DMS153 treated with DMSO at 0.1 percent for 48 hours (cell line): ENCODE data around the gene EDA2R.

Experiments used
- DNase-seq: peaks from one replicate; lab custom pipeline; 2025; ENCODE audit not compliant: unreplicated experiment; lab: John Stamatoyannopoulos, UW

The EDA2R gene

GRCh38 chrX:66547847-66548369, 91.0 kb downstream of the EDA2R start:
- DNase-seq: no peak
